Subcutaneous abdominal adipose tissue (tissue), 5 donors: ENCODE measurements around the gene TRPC3.

Experiments
- H3K27ac ChIP-seq: one replicate; pipeline ENCODE4 v1.7.0; 2013; ENCODE audit warnings: low read depth, mild to moderate bottlenecking, inconsistent platforms, low read length, moderate library complexity
- H3K27me3 ChIP-seq, 5 donors: one replicate each; pipeline ENCODE4 v1.7.0; 2013; ENCODE audit warnings: low read length in 5 of 5, inconsistent platforms in 1 of 5; ENCODE audit not compliant: control insufficient read depth in 5 of 5, insufficient read depth in 4 of 5
- H3K36me3 ChIP-seq, 5 donors: one replicate each; pipeline ENCODE4 v1.7.0; 2013; ENCODE audit warnings: low read length in 5 of 5; ENCODE audit not compliant: control insufficient read depth in 5 of 5, insufficient read depth in 5 of 5
- H3K4me1 ChIP-seq, 5 donors: one replicate each; pipeline ENCODE4 v1.7.0; 2013; ENCODE audit warnings: low read length in 5 of 5, mild to moderate bottlenecking in 3 of 5, moderate library complexity in 1 of 5; ENCODE audit not compliant: control insufficient read depth in 5 of 5, insufficient read depth in 5 of 5
- H3K4me3 ChIP-seq, 5 donors: one replicate each; pipeline ENCODE4 v1.7.0; 2013; ENCODE audit warnings: low read length in 5 of 5, low read depth in 1 of 5
- H3K9ac ChIP-seq, 5 donors: one replicate each; pipeline ENCODE4 v1.7.0; 2013; ENCODE audit warnings: low read length in 5 of 5, mild to moderate bottlenecking in 4 of 5, moderate library complexity in 3 of 5
- H3K9me3 ChIP-seq, 5 donors: one replicate each; pipeline ENCODE4 v1.7.0; 2013; ENCODE audit warnings: low read length in 5 of 5; ENCODE audit not compliant: control insufficient read depth in 5 of 5
- donor health status: healthy.
- donor health status: healthy.
- donor health status: healthy.
- donor health status: healthy.
- donor health status: healthy.

The TRPC3 gene

GRCh38 chr4:121977251-121978171 lies 25.7 kb upstream of the TRPC3 start:
- Histone ChIP-seq H3K4me3 (no peak overlapping the region), H3K4me1 (no peaks in the 10 kb centered on the region), H3K36me3 (no peaks in the 10 kb centered on the region)

GRCh38 chr4:121975784-121976183 lies 23.9 kb upstream of the TRPC3 start:
- Histone ChIP-seq H3K4me3 (no peak overlapping the region), H3K27ac (no peak overlapping the region), H3K9me3 (no peaks in the 10 kb centered on the region), H3K27me3 (peaks cover 0 to 3% (median 0%) of the 10 kb centered on the region in 5 donors), H3K4me1 (no peaks in the 10 kb centered on the region), H3K9ac (no peak overlapping the region), H3K36me3 (no peaks in the 10 kb centered on the region)

More at GRCh38 chr4:121977251-121978171, 25.7 kb upstream of the TRPC3 start:
- Histone ChIP-seq H3K9me3 (no peaks in the 10 kb centered on the region), H3K27ac (no peak overlapping the region), H3K27me3 (peaks cover 0 to 3% (median 0%) of the 10 kb centered on the region in 5 donors), H3K9ac (no peak overlapping the region)

GRCh38 chr4:121973816-121974215 lies 22.0 kb upstream of the TRPC3 start:
- no peak overlapping the region for H3K27ac ChIP-seq
- H3K9me3 ChIP-seq, result no peaks in the 10 kb centered on the region
- H3K4me3 ChIP-seq, result no peak overlapping the region
- no peaks in the 10 kb centered on the region for H3K4me1 ChIP-seq
- no peaks in the 10 kb centered on the region for H3K36me3 ChIP-seq
- H3K9ac ChIP-seq, result no peak overlapping the region
- peaks cover 0 to 3% (median 0%) of the 10 kb centered on the region in 5 donors for H3K27me3 ChIP-seq

DNA sequence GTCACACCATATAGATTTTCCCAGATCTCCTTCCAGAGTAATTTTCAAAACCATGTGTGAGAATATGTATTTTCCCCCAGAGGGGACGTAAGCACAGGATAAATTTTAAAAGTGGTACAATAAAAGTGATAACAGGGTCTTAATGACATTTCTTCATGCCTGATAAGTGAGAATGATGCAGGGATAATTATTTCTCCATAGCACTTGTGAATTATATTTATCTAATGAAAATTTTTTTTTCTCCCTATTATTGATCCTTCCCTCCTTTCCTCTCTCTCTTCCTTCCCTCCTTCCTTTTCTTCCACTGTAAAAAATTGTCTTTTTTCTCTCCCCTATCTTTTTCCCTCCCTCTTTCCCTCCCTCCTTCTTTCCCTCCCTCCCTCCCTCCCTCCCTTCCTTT lies 17.0 kb upstream of the TRPC3 start:
- Histone ChIP-seq H3K4me3 (no peak overlapping the region), H3K36me3 (no peaks in the 10 kb centered on the region), H3K9ac (no peak overlapping the region), H3K27ac (no peak overlapping the region), H3K9me3 (no peaks in the 10 kb centered on the region), H3K27me3 (peaks cover 0 to 3% (median 0%) of the 10 kb centered on the region in 5 donors), H3K4me1 (no peaks in the 10 kb centered on the region)

DNA sequence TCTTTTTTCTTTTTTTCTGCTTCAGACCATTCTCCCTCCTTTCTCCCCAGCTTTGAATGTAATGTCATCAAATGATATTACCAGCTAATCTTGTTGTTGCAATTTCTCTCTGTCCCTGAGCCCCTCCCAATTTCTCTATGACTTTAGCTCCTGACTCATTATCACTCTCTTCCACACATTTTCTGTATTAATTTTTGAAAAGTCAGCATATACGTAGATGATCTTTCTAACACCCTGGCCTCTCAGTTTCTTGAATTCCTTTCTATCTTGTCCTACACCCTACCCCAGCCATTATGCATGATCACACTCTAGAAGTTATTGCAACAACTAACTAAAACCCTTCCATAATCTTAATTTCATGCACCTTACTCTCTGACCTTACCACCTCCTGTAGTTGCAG lies 13.1 kb upstream of the TRPC3 start:
- Histone ChIP-seq H3K36me3 (no peaks in the 10 kb centered on the region), H3K27ac (no peak overlapping the region), H3K9me3 (no peaks in the 10 kb centered on the region), H3K27me3 (peaks cover 0 to 3% (median 0%) of the 10 kb centered on the region in 5 donors), H3K4me3 (no peak overlapping the region), H3K4me1 (no peaks in the 10 kb centered on the region), H3K9ac (no peak overlapping the region)

DNA sequence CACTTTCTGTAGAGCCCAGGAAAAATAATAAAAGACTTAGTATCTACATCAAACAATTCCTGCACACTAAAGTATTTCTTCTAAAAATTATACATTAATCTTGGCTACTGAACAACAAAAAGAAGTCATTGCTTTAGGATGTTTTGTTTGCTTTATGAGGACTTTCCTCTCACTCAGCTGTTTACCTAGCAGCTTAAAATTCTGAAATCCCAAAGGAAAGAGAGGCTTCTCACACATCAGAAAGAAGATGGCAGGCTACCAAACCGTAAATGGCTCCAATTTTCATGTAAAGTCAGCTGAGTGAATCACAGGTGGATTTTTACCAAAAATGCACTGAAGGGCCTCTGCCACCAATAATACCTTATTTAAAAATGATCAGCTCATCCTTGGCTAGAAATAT lies 9.0 kb upstream of the TRPC3 start:
- no peaks in the 10 kb centered on the region for H3K4me1 ChIP-seq
- H3K27ac ChIP-seq, result no peak overlapping the region
- H3K36me3 ChIP-seq, result no peaks in the 10 kb centered on the region
- H3K27me3 ChIP-seq, result peaks cover 0 to 2% (median 0%) of the 10 kb centered on the region in 5 donors
- no peak overlapping the region for H3K4me3 ChIP-seq
- H3K9me3 ChIP-seq, result no peaks in the 10 kb centered on the region
- no peak overlapping the region for H3K9ac ChIP-seq

- H3K9me3 ChIP-seq, result no peaks in the 10 kb centered on the region
- H3K9ac ChIP-seq, result no peak overlapping the region
- H3K4me1 ChIP-seq, result no peaks in the 10 kb centered on the region
- H3K27me3 ChIP-seq, result peaks cover 0 to 3% (median 0%) of the 10 kb centered on the region in 5 donors
- no peak overlapping the region for H3K4me3 ChIP-seq
- no peak overlapping the region for H3K27ac ChIP-seq
- H3K36me3 ChIP-seq, result no peaks in the 10 kb centered on the region
These were observed 6.9 kb upstream of the TRPC3 start for GRCh38 chr4:121958777-121959176.

DNA sequence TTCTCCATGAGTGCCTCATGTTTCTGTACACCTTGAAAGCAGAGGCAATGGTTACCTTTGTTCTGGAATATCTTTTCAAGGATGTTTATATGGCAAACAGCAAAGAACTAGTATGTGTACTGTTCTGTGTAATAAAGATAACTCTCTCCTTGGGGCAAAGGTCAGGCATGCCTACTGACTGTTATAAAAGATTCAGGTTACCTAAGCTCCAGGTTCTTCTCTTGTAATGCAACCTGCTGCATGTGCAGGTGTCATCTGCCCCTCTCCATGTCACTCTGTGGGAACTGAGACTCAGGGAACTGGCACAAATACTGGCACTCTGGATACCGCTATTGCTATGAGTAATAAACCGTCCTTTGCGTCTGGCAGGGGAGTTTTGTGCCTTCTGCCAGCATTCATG lies 5.4 kb upstream of the TRPC3 start:
- Histone ChIP-seq H3K9ac (no peak overlapping the region), H3K9me3 (no peaks in the 10 kb centered on the region), H3K4me3 (no peak overlapping the region), H3K36me3 (no peaks in the 10 kb centered on the region), H3K27me3 (peaks cover 0 to 7% (median 2%) of the 10 kb centered on the region in 5 donors), H3K4me1 (no peaks in the 10 kb centered on the region), H3K27ac (no peak overlapping the region)

- Histone ChIP-seq H3K27ac (no peak overlapping the region), H3K36me3 (no peaks in the 10 kb centered on the region), H3K9me3 (no peaks in the 10 kb centered on the region), H3K9ac (no peak overlapping the region), H3K27me3 (peaks cover 0 to 11% (median 5%) of the 10 kb centered on the region in 5 donors), H3K4me3 (no peak overlapping the region), H3K4me1 (peaks cover 0 to 23% (median 18%) of the 10 kb centered on the region in 5 donors)
These were observed 2.0 kb upstream of the TRPC3 start for GRCh38 chr4:121953860-121954259.

DNA sequence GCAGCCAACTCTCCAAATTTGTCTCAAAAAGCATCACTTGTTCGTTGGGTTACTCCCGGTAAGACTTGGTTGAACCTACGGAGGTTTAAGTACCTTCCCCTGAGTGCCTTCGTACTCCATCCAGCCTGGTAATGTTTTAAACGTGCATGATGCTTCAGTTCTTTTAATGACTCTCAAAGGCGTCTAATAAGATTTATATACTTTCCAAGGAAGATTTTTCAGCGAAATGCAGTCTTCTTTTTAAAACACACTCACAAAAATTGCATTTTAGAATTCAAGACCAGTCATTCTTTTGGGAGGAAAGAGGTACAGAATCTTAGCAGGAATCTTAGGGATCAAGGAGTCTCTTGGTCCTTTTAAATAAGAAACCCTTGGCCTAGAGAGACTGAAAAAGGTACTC lies 430 bp upstream of the TRPC3 start:
- no peaks in the 10 kb centered on the region for H3K9me3 ChIP-seq
- H3K4me3 ChIP-seq, result peak overlapping the region in 3 of 5 donors; percentile 69 to 82 (median 74)
- no peak overlapping the region for H3K27ac ChIP-seq
- H3K27me3 ChIP-seq, result peaks cover 0 to 11% (median 5%) of the 10 kb centered on the region in 5 donors
- H3K9ac ChIP-seq, result no peak overlapping the region
- H3K4me1 ChIP-seq, result peaks cover 0 to 23% (median 18%) of the 10 kb centered on the region in 5 donors
- H3K36me3 ChIP-seq, result no peaks in the 10 kb centered on the region
